OCI-LY1 (cell line): Measurements from ENCODE around the gene ZNF664.

Experiments
- CTCF ChIP-seq: fragments of 200-600 bp; sonication (generic), shearing (Covaris generic); IDR thresholded peaks from 2 replicates; pipeline ENCODE4 v1.5.1; 2017; ENCODE audit warnings: mild to moderate bottlenecking, antibody characterized with exemption, low read length, moderate library complexity, mixed read lengths
- EZH2 ChIP-seq: fragments of 200-600 bp; sonication (generic), shearing (Covaris generic); IDR thresholded peaks from 2 replicates; pipeline ENCODE4 v1.8.0; 2017; ENCODE audit warnings: borderline replicate concordance, mixed run types, mild to moderate bottlenecking, antibody characterized with exemption, low read length, moderate library complexity, mixed read lengths

- no peak for TF ChIP-seq EZH2
- TF ChIP-seq CTCF, result no peak
These were observed 9.3 kb downstream of the ZNF664 start for GRCh38 chr12:123982269-123982668.
